Psoas muscle (tissue), 8 donors: ENCODE data around the gene WWTR1. TPM values are rescaled to one million over a fixed set of nuclear protein-coding genes. Genes with fewer than 3 reads are reported as not detected.

Experiments
- ATAC-seq, 4 donors: fragments of 200-7000 bp; cut with Tn5 transposase; one replicate each; pipeline ENCODE4 v1.9.1; 2020; ENCODE audit warnings: moderate library complexity in 3 of 4, mild to moderate bottlenecking in 2 of 4
- DNase-seq, 2 donors: peaks; one replicate each; pipeline ENCODE4 v3.0.0-alpha.2; 2020
- H3K27ac ChIP-seq: fragments of 200-600 bp; one replicate; pipeline ENCODE4 v1.8.0; 2022
- H3K27me3 ChIP-seq, 3 donors: fragments of 200-600 bp in 1 of 3; one replicate each; pipeline versions ENCODE4 v1.6.1 to v1.8.0; 2013 to 2022; ENCODE audit warnings: low read length in 2 of 3, mild to moderate bottlenecking in 2 of 3, moderate library complexity in 1 of 3; ENCODE audit not compliant: insufficient read depth in 3 of 3
- H3K36me3 ChIP-seq, 2 donors: fragments of 200-600 bp in 1 of 2; one replicate each; pipeline versions ENCODE4 v1.6.1 to v1.8.0; 2013 to 2022; ENCODE audit warnings: low read depth in 1 of 2, mild to moderate bottlenecking in 1 of 2, moderate library complexity in 1 of 2; ENCODE audit not compliant: insufficient read depth in 1 of 2
- H3K4me1 ChIP-seq: fragments of 200-600 bp; one replicate; pipeline ENCODE4 v1.8.0; 2022
- H3K4me3 ChIP-seq: fragments of 200-600 bp; one replicate; pipeline ENCODE4 v1.8.0; 2022; ENCODE audit warnings: mild to moderate bottlenecking
- H3K9me3 ChIP-seq: fragments of 200-600 bp; one replicate; pipeline ENCODE4 v1.8.0; 2022
- CTCF ChIP-seq: fragments of 200-600 bp; IDR thresholded peaks from one replicate; pipeline ENCODE4 v1.8.0; 2022; ENCODE audit warnings: antibody characterized with exemption
- WGBS, 3 donors: extraction: QIAGEN DNeasy Blood & Tissue Kit; methylation state at CpG; one replicate each; pipeline versions ENCODE4 v1.1.6 to v1.1.7; 2013; 5-methylcytosine and 5-hydroxymethylcytosine counted together
- intact Hi-C, 2 donors: fragments of 100-400 bp; cut with DNase I; formaldehyde crosslinking; loops; one replicate each; pipeline versions ENCODE4 v1.11.0 to v1.14.2; 2022
- long read RNA-seq, 2 donors: library from polyadenylated mRNA; unstranded; transcript quantifications; one replicate each; pipeline ENCODE4 v2.0.0, GENCODE V29; 2021
- polyA plus RNA-seq, 3 donors: library from polyadenylated mRNA; stranded (reverse); fragments of 200-250 nt; gene quantifications; one replicate each; pipeline ENCODE4 v1.2.3, GENCODE V29; 2013
- total RNA-seq, 4 donors: library from RNA; stranded (reverse); fragmentation: NEBNext Ultra II Directional in 2 of 4; extraction: Animal tissue kit (Norgen Biotek cat#: 25700) in 2 of 4; gene quantifications; one replicate each; pipeline versions ENCODE4 v1.2.1 to v1.2.4, GENCODE V29; 2021 to 2023
- donor health status: healthy with polysubstance abuse.
- donor health status: DM: no; HTN: no; CAD: no; lungs with moderate emphysema.
- donor health status: Bipolar disorder and iron deficiency.
- donor health status: healthy.
- donor health status: DM: yes; HTN: yes; CAD: no.
- donor health status: DM: no; HTN: no; CAD: no.
- donor health status: DM: no; HTN: no; CAD: no.
- donor health status: DM: yes; HTN: yes; CAD: no.

The WWTR1 gene
- total RNA-seq (10 to 100 TPM; 13.3 to 52.9 (median 30.1) TPM), polyA plus RNA-seq (10 to 100 TPM in 1 of 3 donors, 1 to 10 TPM in 2; 6.7 to 53.5 (median 6.7) TPM)
- long read RNA-seq, donor 1, transcript WWTR1-201 (7 exons, 2,103 nt): major isoform, 9 of 16 reads
- long read RNA-seq, donor 1, partial matches to known transcripts: 3 of 16 reads
- long read RNA-seq, donor 1, other reads (novel, unspliced or antisense): 3 of 16 reads
- long read RNA-seq, donor 2, transcript WWTR1-201 (7 exons, 2,103 nt): major isoform, 9 of 16 reads
- long read RNA-seq, donor 2, partial matches to known transcripts: 6 of 16 reads
- long read RNA-seq, donor 2, other reads (novel, unspliced or antisense): 1 of 16 reads

GRCh38 chr3:149657926-149658743 is at the start of gene WWTR1:
TSS of gene WWTR1 (minus strand) at chr3:149658025. CDS start at chr3:149657306, 719 bp downstream.
- intact Hi-C loops: loop anchor here (5.0 to 10.0 kb wide), 5 partner anchors 54 to 126 kb away; no protein-coding TSS in a partner anchor
- DNase-seq: peak; percentile 91 to 92
- H3K4me3 ChIP-seq: peak within 1 kb of the TSS; percentile 86
- ATAC-seq: peak; percentile 86 to 88 (median 87)
- 0% methylated on average over 32 to 52 of the region's 52 CpGs for WGBS, 3 donors
- peaks cover 0 to 8% of the 10 kb centered on the region in 2 donors for H3K36me3 ChIP-seq
- peaks cover 23% of the 10 kb centered on the region for H3K4me1 ChIP-seq
- H3K9me3 ChIP-seq: no peaks in the 10 kb centered on the region
- peak; percentile 24 for TF ChIP-seq CTCF
- H3K27me3 ChIP-seq: no peaks in the 10 kb centered on the region
- H3K27ac ChIP-seq: peak within 1 kb of the TSS; percentile 90

- no peaks in the 10 kb centered on the region for H3K36me3 ChIP-seq
- no peak for DNase-seq
- no peaks in the 10 kb centered on the region for H3K27me3 ChIP-seq
- intact Hi-C loops: no loop called here
- no peak overlapping the region for H3K4me3 ChIP-seq
- WGBS, 3 donors: 47 to 57% (median 55%) methylated on average over 3 of the region's 3 CpGs
- TF ChIP-seq CTCF: no peak
- no peak for ATAC-seq
- no peaks in the 10 kb centered on the region for H3K4me1 ChIP-seq
- H3K9me3 ChIP-seq: no peaks in the 10 kb centered on the region
- no peak overlapping the region for H3K27ac ChIP-seq
Measured at GRCh38 chr3:149706905-149707304, 49.1 kb upstream of the WWTR1 start.

- no peak overlapping the region for H3K27ac ChIP-seq
- no peak for TF ChIP-seq CTCF
- H3K9me3 ChIP-seq: no peaks in the 10 kb centered on the region
- intact Hi-C loops: no loop called here
- H3K4me3 ChIP-seq: no peak overlapping the region
- no peaks in the 10 kb centered on the region for H3K27me3 ChIP-seq
- H3K4me1 ChIP-seq: no peaks in the 10 kb centered on the region
- no peak for DNase-seq
- ATAC-seq: no peak
- no peaks in the 10 kb centered on the region for H3K36me3 ChIP-seq
Measured at GRCh38 chr3:149705416-149705815, 47.6 kb upstream of the WWTR1 start.

GRCh38 chr3:149703466-149703865 is 45.6 kb upstream of the WWTR1 start:
- peaks cover 2% of the 10 kb centered on the region for H3K9me3 ChIP-seq
- 75 to 81% (median 80%) methylated on average over 2 of the region's 2 CpGs for WGBS, 3 donors
- intact Hi-C loops: loop anchor here in 1 of 2 donors (5.0 kb wide), 1 partner anchor 36 kb away; no protein-coding TSS in a partner anchor
- H3K36me3 ChIP-seq: no peaks in the 10 kb centered on the region
- ATAC-seq (peak in 2 of 4 donors; percentile 46 to 61), DNase-seq (peak; percentile 63 to 80)
- no peak overlapping the region for H3K4me3 ChIP-seq
- no peak for TF ChIP-seq CTCF
- H3K27ac ChIP-seq: no peak overlapping the region
- no peaks in the 10 kb centered on the region for H3K27me3 ChIP-seq
- H3K4me1 ChIP-seq: no peaks in the 10 kb centered on the region
